DMS153 (cell line): ENCODE data around the gene DDX1.

ENCODE experiments used
- DNase-seq: peaks from one replicate; lab custom pipeline; 2025; lab: John Stamatoyannopoulos, UW

Gene DDX1

GRCh38 chr2:15646661-15647060, 55.0 kb downstream of the DDX1 start:
- no peak for DNase-seq

- no peak for DNase-seq
Observed at GRCh38 chr2:15647622-15648590, 56.2 kb downstream of the DDX1 start.

GRCh38 chr2:15648593-15649525, 57.2 kb downstream of the DDX1 start:
- DNase-seq, result no peak

- DNase-seq, result no peak
Observed at GRCh38 chr2:15649561-15650255, 58.0 kb downstream of the DDX1 start.

GRCh38 chr2:15650616-15651366, 59.1 kb downstream of the DDX1 start:
- no peak for DNase-seq

- DNase-seq, result no peak
Observed at GRCh38 chr2:15651367-15651727, 59.7 kb downstream of the DDX1 start.

GRCh38 chr2:15652252-15652651, 60.6 kb downstream of the DDX1 start:
- no peak for DNase-seq

- DNase-seq, result no peak
Observed at GRCh38 chr2:15652801-15653200, 61.1 kb downstream of the DDX1 start.

GRCh38 chr2:15653806-15654726, 62.4 kb downstream of the DDX1 start:
- no peak for DNase-seq

GRCh38 chr2:15654727-15655073, 63.0 kb downstream of the DDX1 start:
- no peak for DNase-seq

GRCh38 chr2:15655123-15655887, 63.6 kb downstream of the DDX1 start:
- DNase-seq, result no peak

- DNase-seq, result no peak
Observed at GRCh38 chr2:15656090-15656489, 64.4 kb downstream of the DDX1 start.

- no peak for DNase-seq
Observed at GRCh38 chr2:15657759-15658158, 66.1 kb downstream of the DDX1 start.

- no peak for DNase-seq
Observed at GRCh38 chr2:15658911-15659310, 67.2 kb downstream of the DDX1 start.

- DNase-seq, result no peak
Observed at GRCh38 chr2:15660491-15661294, 69.0 kb downstream of the DDX1 start.

- no peak for DNase-seq
Observed at GRCh38 chr2:15661295-15661569, 69.6 kb downstream of the DDX1 start.

- no peak for DNase-seq
Observed at GRCh38 chr2:15662026-15662425, 70.4 kb downstream of the DDX1 start.

GRCh38 chr2:15662579-15662978, 70.9 kb downstream of the DDX1 start:
- no peak for DNase-seq

GRCh38 chr2:15663802-15664201, 72.1 kb downstream of the DDX1 start:
- no peak for DNase-seq
